ENCODE results near the gene CPED1. TPM values are rescaled to one million over a fixed set of nuclear protein-coding genes. Genes with fewer than 3 reads are reported as not detected.

The CPED1 gene
- total RNA-seq, 1 donor from 2014 or later = 0.26 TPM

DNA sequence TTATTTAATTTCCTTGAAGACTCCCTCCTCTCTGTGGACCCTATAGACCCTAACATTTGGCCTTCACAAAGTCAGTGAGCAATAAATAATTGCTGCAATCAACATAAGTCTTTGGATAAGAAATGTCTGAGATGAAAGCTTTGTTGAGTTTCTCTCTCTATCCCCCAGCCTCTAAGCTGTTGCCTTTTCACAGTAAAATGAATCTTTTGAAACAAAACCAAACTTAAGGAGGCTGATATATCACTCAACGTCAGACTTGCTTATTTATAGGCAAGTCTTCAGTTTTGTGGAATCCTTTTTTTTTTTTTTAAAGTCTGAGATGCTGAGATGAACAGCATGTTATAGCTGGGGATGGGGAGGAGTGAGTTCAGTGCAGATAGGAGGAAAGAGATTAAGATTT, 10.0 kb downstream of the CPED1 start:
- TF ChIP-seq CTCF (IDR thresholded peaks at IDR 0.05; ENCODE audit: insufficient read depth, low read length, severe bottlenecking) = no peak
- DNase-seq (ENCODE audit: low read depth) (no peak), FAIRE-seq (no peak)
- no peak overlapping the region for H3K4me3 ChIP-seq (ENCODE audit: low read depth, low read length)
- H3K27me3 ChIP-seq (ENCODE audit: control insufficient read depth, insufficient read depth, low read length) = no peaks in the 10 kb centered on the region
- H3K36me3 ChIP-seq (ENCODE audit: control insufficient read depth, insufficient read depth, low read length) = no peaks in the 10 kb centered on the region

GRCh38 chr7:120998996-120999565, 10.6 kb downstream of the CPED1 start:
- H3K36me3 ChIP-seq (ENCODE audit: control insufficient read depth, insufficient read depth, low read length) = no peaks in the 10 kb centered on the region
- H3K27me3 ChIP-seq (ENCODE audit: control insufficient read depth, insufficient read depth, low read length) = no peaks in the 10 kb centered on the region
- no peak for FAIRE-seq
- TF ChIP-seq CTCF (IDR thresholded peaks at IDR 0.05; ENCODE audit: insufficient read depth, low read length, severe bottlenecking) = no peak
- no peak for DNase-seq (ENCODE audit: low read depth)
- no peak overlapping the region for H3K4me3 ChIP-seq (ENCODE audit: low read depth, low read length)

DNA sequence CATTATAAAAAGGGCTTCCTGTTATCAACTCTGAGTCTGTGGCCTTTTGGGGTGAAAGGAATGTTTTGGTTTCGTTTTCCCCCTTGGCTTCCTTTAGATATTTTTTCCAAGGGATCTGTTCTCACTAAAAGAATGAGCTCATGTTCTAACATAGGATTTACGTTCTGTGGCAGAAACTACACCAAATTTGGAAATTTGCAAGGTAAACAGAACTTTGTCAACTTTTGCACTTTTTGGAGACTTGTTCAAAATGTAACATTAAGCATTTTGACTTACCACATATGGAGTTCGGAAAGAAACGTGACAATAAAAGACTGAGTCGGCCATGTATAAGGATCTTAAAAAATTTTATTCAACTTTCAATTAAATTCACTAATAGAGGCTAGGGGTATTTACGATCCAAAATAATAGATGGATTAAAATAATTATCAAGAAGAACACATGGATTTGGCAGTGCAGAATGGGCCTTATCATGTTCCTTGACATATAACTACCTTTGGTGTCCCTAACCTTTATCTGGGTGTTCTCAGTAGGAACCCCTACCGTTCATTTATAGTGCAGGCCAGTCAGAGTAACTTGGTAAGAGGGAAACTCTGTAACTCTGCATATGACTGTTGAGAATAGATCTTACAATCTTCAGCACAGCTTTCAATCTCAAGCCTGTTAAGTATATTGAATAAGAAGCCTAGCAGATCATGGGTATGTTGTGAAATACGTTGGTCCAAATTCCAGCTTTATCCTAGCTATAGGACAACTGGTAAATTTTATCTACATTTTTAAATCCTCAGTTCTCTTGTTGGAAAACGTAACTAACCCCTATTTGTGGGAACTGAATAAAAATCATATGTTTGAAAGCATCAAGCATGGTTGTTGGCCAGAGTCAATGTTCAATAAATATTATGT, 11.8 kb downstream of the CPED1 start:
- no peak overlapping the region for H3K4me3 ChIP-seq (ENCODE audit: low read depth, low read length)
- DNase-seq (ENCODE audit: low read depth) (no peak), FAIRE-seq (no peak)
- H3K27me3 ChIP-seq (ENCODE audit: control insufficient read depth, insufficient read depth, low read length) = no peaks in the 10 kb centered on the region
- H3K36me3 ChIP-seq (ENCODE audit: control insufficient read depth, insufficient read depth, low read length) = no peaks in the 10 kb centered on the region
- no peak for TF ChIP-seq CTCF (IDR thresholded peaks at IDR 0.05; ENCODE audit: insufficient read depth, low read length, severe bottlenecking)

DNA sequence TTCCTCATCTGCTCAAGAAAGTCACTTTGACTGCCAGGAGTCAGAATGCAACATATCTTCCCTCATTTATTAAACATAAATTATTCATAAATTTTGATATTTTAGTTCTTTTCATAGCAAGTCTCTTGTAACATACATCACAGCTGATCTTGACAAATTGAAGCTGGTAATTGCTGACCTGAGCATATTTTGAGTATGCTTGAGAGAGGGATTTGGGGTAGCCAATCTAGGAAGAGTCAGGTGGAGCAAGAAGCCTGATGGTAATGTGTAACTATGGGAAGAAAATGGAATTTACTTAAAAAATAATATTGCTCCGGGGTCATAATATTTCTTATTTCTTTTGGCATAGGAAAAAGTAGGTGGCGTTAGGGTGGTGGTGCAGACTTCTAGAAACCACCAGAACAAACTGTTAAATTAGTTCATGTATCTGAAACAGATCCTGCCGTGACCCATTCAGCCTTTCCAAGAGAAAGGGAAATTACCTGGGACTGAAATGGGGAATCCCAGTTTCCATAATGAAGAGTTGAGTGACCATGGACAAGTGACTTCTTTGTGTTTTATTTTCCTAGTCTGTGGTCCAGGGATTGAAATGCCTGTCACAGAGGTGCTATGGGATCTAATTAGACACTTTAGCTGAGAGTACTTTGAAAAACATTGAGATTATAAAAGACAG, 12.9 kb downstream of the CPED1 start:
- H3K27me3 ChIP-seq (ENCODE audit: control insufficient read depth, insufficient read depth, low read length) = no peaks in the 10 kb centered on the region
- H3K4me3 ChIP-seq (ENCODE audit: low read depth, low read length) = no peak overlapping the region
- no peak for FAIRE-seq
- TF ChIP-seq CTCF (IDR thresholded peaks at IDR 0.05; ENCODE audit: insufficient read depth, low read length, severe bottlenecking) = no peak
- no peak for DNase-seq (ENCODE audit: low read depth)
- H3K36me3 ChIP-seq (ENCODE audit: control insufficient read depth, insufficient read depth, low read length) = no peaks in the 10 kb centered on the region

- H3K27me3 ChIP-seq (ENCODE audit: control insufficient read depth, insufficient read depth, low read length) = peaks cover 2% of the 10 kb centered on the region
- no peaks in the 10 kb centered on the region for H3K36me3 ChIP-seq (ENCODE audit: control insufficient read depth, insufficient read depth, low read length)
- FAIRE-seq = no peak
- no peak for TF ChIP-seq CTCF (IDR thresholded peaks at IDR 0.05; ENCODE audit: insufficient read depth, low read length, severe bottlenecking)
- no peak overlapping the region for H3K4me3 ChIP-seq (ENCODE audit: low read depth, low read length)
- DNase-seq (ENCODE audit: low read depth) = no peak
Measured at GRCh38 chr7:121002048-121002756, 13.7 kb downstream of the CPED1 start.
